Activated CD8-positive, alpha-beta T cell treated with anti-CD3 and anti-CD28 coated beads for 36 hours (primary cell): ENCODE measurements around the gene CYP2B6. TPM values are rescaled to one million over a fixed set of nuclear protein-coding genes. Genes with fewer than 3 reads are reported as not detected.

Experiments
- ATAC-seq: fragments of 200-7000 bp; cut with Tn5 transposase; one replicate; pipeline ENCODE4 v1.10.0; 2021; ENCODE audit warnings: mild to moderate bottlenecking, moderate library complexity
- CTCF ChIA-PET: fragments of 350-600 bp; sonication (Branson Sonifier 250); formaldehyde crosslinking; loops from one replicate; lab custom pipeline; 2021; ENCODE audit warnings: antibody characterized with exemption; lab: Charles Lee
- POLR2A ChIA-PET: fragments of 350-600 bp; sonication (Branson Sonifier 250); formaldehyde crosslinking; loops from one replicate; lab custom pipeline; 2021; ENCODE audit warnings: antibody characterized with exemption; lab: Charles Lee
- DNase-seq: peaks from one replicate; pipeline ENCODE4 v3.0.0-alpha.2; 2020
- H3K27ac Mint-ChIP-seq: one replicate; pipeline ENCODE4 v1.8.0; 2021; ENCODE audit warnings: mild to moderate bottlenecking, mixed read lengths
- H3K27me3 Mint-ChIP-seq: one replicate; pipeline ENCODE4 v1.8.0; 2021; ENCODE audit warnings: mixed read lengths
- H3K36me3 Mint-ChIP-seq: one replicate; pipeline ENCODE4 v1.8.0; 2021; ENCODE audit warnings: low read depth, mixed read lengths
- H3K4me1 Mint-ChIP-seq: one replicate; pipeline ENCODE4 v1.8.0; 2021; ENCODE audit warnings: low read depth, mixed read lengths
- H3K4me3 Mint-ChIP-seq: one replicate; pipeline ENCODE4 v1.8.0; 2021; ENCODE audit warnings: mild to moderate bottlenecking, moderate library complexity, mixed read lengths
- H3K9me3 Mint-ChIP-seq: one replicate; pipeline ENCODE4 v1.8.0; 2021; ENCODE audit warnings: mixed read lengths
- CTCF ChIP-seq: fragments of 200-600 bp; IDR thresholded peaks from one replicate; pipeline ENCODE4 v1.8.0; 2022; ENCODE audit warnings: antibody characterized with exemption, mild to moderate bottlenecking
- intact Hi-C: fragments of 100-400 bp; cut with micrococcal nuclease; formaldehyde crosslinking; loops from one replicate; pipeline ENCODE4 v1.10.0; 2022
- total RNA-seq, 2 experiments: library from RNA; stranded (reverse); gene quantifications; one replicate each; pipeline ENCODE4 v1.2.3, GENCODE V29; 2021

The CYP2B6 gene
- total RNA-seq: not detected

GRCh38 chr19:40990972-40991381 lies at the start of gene CYP2B6:
TSS of gene CYP2B6 (plus strand) at chr19:40991282. CDS start at chr19:40991306, 24 bp downstream.
- intact Hi-C loops: no loop called here
- H3K9me3 Mint-ChIP-seq: peaks cover 3% of the 10 kb centered on the region
- no peak within 1 kb of the TSS for H3K4me3 Mint-ChIP-seq
- POLR2A ChIA-PET: no interaction called here
- CTCF ChIA-PET: interaction anchor here (1.5 to 1.9 kb wide), 2 partner anchors 21 to 136 kb away, joined by 4 read pairs; no protein-coding TSS in a partner anchor
- ATAC-seq (no peak), DNase-seq (no peak)
- H3K36me3 Mint-ChIP-seq: no peaks in the 10 kb centered on the region
- H3K4me1 Mint-ChIP-seq: no peaks in the 10 kb centered on the region
- TF ChIP-seq CTCF: no peak
- H3K27ac Mint-ChIP-seq: no peak within 1 kb of the TSS
- no peaks in the 10 kb centered on the region for H3K27me3 Mint-ChIP-seq

- ATAC-seq (no peak), DNase-seq (no peak)
- Mint-ChIP-seq H3K36me3 (no peaks in the 10 kb centered on the region), H3K27me3 (peaks cover 5% of the 10 kb centered on the region), H3K9me3 (no peaks in the 10 kb centered on the region), H3K4me3 (no peak overlapping the region), H3K27ac (no peak overlapping the region), H3K4me1 (no peaks in the 10 kb centered on the region)
- ChIA-PET POLR2A (no interaction called here), CTCF (no interaction called here)
- intact Hi-C loops: no loop called here
- TF ChIP-seq CTCF: no peak
Measured at GRCh38 chr19:40941481-40942219, 49.4 kb upstream of the CYP2B6 start.

DNA sequence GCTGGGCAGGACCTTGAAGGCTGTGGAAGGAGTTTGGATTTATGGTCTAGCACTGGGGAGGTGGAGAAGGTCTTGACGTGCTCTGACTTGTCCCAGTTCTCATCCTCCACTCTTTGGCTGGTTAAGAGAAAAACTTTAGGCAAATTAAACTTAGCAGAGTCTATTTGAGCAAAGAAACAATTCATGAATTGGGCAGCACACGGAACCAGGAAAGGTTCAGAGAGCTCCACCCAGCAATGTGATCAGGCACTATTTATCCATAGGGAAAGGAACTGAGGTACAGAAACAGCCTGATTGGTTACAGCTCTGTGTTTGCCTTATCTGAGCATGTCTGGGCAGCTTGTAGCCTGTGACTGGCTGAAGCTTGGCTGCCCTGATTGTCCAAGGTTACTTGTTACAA lies 45.4 kb upstream of the CYP2B6 start:
- intact Hi-C loops: no loop called here
- no peak for ATAC-seq
- POLR2A ChIA-PET: no interaction called here
- peaks cover 4% of the 10 kb centered on the region for H3K27me3 Mint-ChIP-seq
- H3K4me3 Mint-ChIP-seq: no peak overlapping the region
- CTCF ChIA-PET: no interaction called here
- DNase-seq: no peak
- no peak overlapping the region for H3K27ac Mint-ChIP-seq
- H3K36me3 Mint-ChIP-seq: no peaks in the 10 kb centered on the region
- H3K4me1 Mint-ChIP-seq: no peaks in the 10 kb centered on the region
- H3K9me3 Mint-ChIP-seq: no peaks in the 10 kb centered on the region
- no peak for TF ChIP-seq CTCF

- no peaks in the 10 kb centered on the region for H3K36me3 Mint-ChIP-seq
- POLR2A ChIA-PET: no interaction called here
- peaks cover 4% of the 10 kb centered on the region for H3K27me3 Mint-ChIP-seq
- no peaks in the 10 kb centered on the region for H3K4me1 Mint-ChIP-seq
- intact Hi-C loops: no loop called here
- ATAC-seq (no peak), DNase-seq (no peak)
- no peak for TF ChIP-seq CTCF
- H3K27ac Mint-ChIP-seq: no peak overlapping the region
- H3K4me3 Mint-ChIP-seq: no peak overlapping the region
- CTCF ChIA-PET: interaction anchor here (1.2 kb wide), 1 partner anchor 28 kb away, joined by 4 read pairs; no protein-coding TSS in a partner anchor
- no peaks in the 10 kb centered on the region for H3K9me3 Mint-ChIP-seq
Measured at GRCh38 chr19:40947114-40947513, 44.0 kb upstream of the CYP2B6 start.

DNA sequence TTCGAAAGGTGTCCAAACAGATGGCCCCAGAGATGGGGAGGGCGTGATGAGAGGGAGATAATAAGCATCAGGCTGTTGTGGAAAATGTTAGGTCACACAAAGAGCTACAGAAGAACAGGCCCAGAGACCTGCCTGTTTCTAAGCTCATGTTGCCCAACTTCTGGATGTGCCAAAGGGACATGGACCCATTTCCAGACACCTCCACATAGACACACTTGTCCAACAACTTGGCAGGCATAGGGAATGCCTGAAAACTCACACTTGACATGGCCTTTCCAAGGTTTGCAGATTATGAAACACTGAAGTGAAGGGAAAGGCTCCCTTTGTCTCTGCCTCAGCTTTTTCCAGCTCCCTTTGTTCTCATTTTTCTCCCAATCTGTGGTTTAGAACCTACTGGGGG lies 43.5 kb upstream of the CYP2B6 start:
- Mint-ChIP-seq H3K4me3 (no peak overlapping the region), H3K27ac (no peak overlapping the region), H3K4me1 (no peaks in the 10 kb centered on the region), H3K27me3 (peaks cover 4% of the 10 kb centered on the region), H3K36me3 (no peaks in the 10 kb centered on the region), H3K9me3 (peaks cover under 1% of the 10 kb centered on the region)
- DNase-seq: no peak
- ChIA-PET POLR2A (no interaction called here), CTCF (interaction anchor here (1.2 kb wide), 1 partner anchor 27 kb away, joined by 4 read pairs; no protein-coding TSS in a partner anchor)
- ATAC-seq: no peak
- no peak for TF ChIP-seq CTCF
- intact Hi-C loops: no loop called here
